SW 1271 (cell line): Measurements from ENCODE around the gene ROR2.

Experiments used
- DNase-seq, 2 experiments: peaks; one replicate each; lab custom pipeline; 2025; lab: John Stamatoyannopoulos, UW

Gene ROR2

DNA sequence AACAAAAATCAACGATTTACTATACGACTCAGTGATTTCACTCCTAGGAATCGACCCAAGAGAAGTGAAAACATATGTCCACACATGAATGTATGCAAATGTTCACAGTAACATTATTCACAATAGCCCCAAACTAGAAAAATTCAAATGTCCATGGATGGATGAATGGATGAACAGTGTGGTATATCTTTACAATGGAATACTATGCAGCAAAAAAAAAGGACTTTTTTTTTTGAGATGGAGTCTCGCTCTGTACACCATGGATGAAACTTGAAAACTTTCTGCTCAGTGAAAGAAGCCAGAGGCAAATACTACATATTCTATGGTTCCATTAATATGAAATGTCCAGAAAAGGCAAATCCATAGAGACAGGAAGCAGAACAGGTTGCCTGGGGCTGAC lies 233.8 kb downstream of the ROR2 start:
- no peak for DNase-seq

DNA sequence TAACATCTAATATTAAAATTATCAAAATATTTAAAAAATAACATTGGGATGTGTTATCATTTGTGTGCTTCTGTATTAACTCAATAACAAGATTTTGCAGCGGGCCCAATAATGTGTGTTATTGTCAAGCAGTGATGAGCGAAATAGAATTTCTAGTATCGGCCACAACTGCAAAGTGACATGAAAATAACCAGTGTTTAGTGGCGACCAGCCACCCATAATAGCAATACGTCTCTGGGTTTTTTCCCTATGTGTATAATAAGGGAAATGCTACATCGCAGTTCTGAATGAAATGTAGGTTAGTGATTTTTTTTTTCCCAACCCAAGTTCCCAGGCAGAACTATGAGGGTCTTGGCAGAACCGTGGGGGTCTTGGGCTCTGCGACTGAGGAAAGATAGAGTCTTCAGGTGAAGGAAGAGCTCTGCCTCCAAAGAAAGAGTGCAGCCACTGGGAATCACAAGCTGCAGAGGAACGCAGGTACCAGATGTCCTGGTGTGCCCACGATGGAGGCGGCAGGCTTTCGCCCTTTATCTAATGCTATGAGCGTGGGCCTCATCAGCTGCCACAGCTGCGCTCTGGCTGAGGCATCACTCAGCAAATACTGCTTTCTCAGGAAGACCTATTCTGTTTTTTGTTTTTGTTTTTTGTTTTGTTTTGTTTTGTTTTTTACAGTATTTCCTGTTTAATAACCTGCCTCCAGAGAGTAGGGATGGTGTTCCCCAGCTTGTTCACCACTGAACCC lies 235.0 kb downstream of the ROR2 start:
- no peak for DNase-seq

DNA sequence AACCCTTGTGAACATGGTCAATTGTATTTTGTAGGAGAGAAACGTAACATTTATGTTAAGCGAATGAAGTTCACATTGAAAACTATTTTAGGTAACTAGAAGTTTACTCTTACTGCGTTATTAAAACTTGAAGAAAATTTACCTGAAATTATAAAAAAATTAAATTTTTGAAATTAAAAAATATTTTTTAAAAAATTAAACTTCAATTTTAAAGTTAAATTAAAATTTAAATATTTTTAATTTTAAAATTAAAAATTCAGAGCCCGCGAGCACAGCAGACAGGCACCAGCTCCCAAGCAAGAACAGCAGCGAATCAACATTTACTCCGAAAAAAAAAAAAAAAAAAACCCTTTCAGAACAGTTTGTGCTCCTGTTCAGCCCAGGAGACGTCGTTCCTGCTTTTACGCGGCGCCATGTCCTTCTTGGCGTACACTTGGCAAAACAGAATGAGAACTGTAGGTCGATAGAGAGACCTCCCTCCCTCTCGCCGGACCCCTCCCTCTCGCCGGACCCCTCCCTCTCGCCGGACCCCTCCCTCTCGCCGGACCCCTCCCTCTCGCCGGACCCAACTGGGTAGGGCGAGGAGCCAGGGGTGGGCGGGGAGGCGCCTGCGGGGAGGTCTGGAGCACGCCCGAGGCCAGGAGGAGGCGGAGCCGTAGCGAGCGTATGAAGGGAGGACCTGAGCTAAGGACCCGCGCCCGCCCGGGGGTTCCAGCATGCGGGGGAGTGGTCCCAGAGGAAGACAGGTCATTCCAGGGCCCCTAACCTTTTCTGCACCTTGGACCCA lies 235.8 kb downstream of the ROR2 start:
- DNase-seq, result peak in 1 of 2 experiments; percentile 63

DNA sequence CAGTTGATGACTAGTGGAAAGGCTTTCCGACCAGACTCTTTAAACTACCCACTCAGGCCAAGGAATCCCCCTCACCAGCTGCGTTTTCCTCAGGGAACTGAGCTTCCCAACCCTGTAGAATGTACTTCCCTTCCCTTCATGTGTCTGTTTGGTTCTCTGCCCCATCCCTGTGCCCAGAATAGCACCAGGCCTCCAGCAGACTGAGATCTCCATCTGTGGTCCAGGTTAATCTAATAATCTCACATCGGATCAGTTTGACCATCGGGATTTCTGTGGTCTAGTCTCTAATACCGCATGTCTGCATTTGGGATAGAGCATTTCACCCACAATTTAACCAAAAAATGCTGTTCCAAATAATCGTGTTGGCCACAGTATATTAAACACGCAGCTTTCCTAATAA lies 237.2 kb downstream of the ROR2 start:
- DNase-seq, result no peak

DNA sequence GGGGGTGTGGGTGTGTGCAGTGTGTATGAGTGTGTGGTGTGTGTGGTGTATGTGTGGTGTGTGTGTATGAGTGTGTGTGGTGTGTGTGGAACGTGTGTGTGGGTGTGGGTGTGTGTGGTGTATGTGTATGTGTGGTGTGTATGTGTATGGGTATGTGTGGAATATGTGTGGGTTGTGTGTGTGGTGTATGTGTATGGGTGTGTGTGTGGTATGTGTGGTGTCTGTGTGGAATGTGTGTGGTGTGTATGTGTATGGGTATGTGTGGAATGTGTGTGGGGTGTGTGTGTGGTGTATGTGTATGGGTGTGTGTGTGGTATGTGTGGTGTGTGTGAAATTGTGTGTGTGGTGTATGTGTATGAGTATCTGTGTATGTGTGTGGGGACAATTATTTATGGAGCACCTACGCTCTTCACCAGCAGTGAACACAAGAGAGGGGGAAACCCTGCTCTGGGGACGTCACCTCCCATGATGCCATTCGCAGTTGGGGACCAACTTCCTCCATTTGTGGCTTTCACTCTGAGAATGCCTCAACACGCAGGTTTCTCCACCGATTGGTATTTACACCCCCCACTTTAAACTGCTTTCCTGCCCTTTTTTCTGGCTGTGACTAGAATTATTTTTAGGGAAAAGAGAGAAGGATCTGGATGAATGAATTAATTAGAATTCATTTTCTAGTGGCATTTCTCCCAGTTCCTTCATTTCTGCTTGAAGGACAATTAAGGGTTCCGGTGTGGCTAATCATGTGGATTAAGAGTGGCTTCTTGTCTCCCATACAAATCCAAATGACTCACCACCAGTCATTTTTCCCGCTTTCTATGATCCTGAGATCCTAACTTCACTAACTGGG lies 238.1 kb downstream of the ROR2 start:
- DNase-seq, result no peak

DNA sequence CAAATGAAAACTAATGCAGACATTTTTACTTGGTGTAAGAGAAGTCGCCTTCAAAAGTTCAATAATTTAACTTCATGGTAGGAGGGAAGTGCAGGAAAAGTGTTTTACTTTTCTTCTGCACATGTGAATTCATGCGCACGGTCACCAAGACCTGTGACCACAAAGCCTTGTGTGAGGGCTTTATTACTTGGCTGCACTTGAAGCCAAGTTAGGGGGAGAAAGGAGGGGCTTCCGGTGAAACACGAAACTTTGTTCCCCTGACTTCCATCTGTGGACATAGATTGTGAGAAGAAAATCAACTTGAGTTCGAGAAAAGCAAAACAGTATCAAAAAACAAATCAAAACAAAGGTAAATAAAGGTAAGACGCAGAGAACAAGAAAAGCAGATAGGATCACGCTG lies 239.9 kb downstream of the ROR2 start:
- no peak for DNase-seq

DNA sequence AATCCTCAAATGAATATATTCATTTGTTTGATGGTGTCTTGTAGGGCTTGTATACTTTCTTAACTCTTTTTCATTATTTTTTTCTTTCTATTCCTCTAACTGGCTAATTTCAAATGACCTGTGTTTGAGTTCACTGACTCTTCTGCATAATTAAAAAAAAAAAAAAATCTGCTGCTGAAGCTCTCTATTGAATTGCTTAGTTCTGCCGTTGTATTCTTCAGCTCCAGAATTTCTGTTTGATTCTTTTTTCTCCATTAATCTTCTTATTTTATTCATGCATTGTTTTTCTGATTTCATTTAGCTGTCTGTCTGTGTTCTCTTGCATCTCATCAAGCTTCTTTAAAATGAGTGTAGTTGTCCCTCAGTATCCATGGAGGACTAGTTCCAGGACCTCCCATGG lies 244.6 kb downstream of the ROR2 start:
- DNase-seq, result no peak

DNA sequence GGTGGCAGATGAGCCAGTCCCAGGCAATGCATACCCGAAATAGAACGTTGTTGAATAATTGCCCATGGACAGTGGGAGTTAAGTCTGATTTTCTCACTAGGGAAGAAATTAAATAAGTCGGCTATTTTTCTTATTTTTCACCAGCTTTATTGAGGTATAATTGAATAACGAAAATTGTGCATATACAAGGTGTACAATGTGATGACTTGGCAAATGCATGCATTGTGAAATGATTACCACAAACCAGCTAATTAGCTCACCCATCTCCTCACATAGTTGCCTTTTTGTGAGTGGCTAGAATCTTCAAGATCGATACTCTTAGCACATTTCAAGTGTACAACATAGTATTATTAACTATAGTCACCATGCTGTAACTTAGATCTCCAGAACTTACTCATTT lies 249.6 kb downstream of the ROR2 start:
- DNase-seq, result no peak

DNA sequence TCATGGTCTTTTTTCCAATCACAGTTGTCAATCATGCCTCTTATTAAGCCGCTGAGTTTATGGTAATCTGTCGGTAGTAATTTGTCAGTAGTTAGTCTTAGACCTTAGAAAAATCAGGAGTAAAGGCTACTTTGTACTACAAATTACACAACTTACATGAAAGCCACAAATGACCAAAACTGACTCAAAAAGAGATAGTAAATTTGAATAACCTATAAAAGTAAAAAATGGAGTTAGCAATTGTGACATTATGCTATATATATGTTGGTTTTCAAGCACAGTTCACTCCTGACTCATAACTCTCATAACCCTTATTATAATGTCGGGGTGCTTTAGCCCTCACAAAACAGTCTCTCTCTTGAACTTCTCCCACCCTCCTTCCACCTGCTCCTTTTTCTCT lies 251.8 kb downstream of the ROR2 start:
- no peak for DNase-seq

DNA sequence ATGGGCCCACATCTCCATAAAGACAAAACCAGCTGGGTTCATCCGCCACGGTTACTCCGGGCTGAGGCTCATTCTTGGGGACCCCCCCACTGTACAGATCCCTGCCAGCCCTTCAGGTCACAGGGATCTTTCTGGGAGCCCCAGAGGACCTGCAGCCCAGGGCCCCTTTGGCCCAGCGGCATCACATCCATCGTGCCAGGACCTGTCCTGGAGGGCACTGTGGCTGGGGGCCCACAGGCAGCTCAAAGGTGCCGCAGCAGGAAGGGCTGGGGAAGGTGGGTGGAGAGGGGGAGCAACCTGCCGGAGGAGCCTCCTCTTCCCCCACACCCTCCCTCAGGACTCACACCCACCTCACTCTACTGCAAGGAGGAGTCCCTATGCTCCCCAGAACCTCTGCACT lies 252.8 kb downstream of the ROR2 start:
- DNase-seq, result no peak

DNA sequence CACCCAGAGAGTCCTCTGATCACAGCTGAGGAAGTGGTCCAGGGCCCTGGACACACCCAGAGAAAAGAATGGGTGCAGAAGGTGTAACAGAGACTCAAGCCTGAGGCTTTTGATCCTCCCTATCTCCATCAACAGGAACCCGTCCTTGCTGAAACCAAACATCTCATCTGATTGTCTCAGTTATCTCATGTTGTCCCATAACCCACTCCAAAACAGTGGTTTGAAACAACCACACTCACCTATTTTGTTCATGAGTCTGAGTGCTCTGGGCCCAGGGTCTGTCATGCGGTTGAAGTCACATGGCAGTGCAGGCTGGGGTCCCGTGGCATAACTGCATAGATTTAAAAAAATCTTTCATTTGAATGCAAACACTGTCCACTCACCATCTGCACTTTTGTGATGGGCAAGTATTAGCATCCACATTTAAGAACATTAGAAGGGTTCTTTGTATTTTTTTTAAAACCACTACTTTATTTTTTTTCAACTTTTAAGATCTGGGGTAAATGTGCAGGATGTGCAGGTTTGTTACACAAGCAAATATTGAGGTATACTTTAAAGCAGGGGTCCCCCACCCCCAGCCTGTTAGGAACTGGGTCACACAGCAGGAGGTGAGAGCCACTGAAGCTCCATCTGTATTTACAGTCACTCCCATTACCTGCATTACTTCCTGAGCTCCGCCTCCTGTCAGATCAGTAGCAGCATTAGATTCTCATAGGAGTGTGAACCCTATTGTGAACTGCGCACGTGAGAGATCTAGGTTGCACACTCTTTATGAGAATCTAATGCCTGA lies 255.8 kb downstream of the ROR2 start:
- no peak for DNase-seq

DNA sequence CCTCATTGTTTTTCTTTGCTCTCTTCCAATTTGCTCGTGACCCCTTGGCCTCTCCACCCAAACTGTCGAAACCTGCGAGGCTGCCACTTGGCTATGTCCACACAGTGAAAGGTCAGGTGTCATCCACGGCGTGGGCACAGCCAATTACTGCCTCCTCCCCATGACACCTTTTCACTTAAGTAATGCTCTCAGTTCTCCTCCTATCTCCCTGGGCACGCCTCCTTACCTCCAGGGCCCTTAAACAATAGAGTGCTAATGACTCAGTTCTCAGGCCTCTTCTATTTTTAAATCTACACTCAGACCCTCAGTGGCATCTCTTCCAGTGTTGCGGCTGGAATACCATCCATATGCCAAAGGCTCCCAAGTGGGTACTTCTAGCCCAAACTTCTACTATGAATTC lies 256.8 kb downstream of the ROR2 start:
- DNase-seq, result no peak

DNA sequence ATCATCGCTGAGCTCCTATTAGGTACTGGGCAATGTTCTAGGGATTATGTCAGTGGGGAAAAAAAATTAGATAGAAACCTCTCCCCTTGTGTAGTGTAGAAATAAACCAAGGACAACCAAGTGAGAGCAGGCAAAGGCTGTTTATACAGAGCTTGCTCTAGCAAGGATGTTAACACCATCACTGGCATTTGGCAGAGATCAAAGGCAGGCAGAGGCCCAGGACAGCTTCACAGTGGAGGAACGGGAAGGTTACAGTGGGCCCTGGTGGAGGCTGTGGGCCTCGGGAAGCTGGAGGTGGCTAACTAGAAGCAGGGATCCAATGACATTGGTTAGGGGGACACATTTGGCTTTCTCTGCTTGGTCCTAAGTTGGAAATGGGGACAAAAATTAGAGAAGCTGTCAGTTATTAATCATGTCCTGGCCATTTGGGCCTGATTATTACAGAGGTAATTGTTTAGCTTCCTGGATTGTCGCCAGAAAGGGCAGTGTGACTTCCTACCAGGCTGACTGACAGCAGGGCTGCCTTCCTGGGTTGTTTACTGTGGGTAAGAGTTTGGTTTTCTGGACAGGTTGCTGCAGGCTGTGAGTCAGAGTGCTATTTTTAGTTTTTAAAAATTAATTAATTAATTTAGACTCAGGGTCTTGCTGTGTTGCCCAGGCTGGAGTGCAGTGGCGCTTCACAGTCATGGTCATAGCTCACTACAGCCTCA lies 259.3 kb downstream of the ROR2 start:
- no peak for DNase-seq

DNA sequence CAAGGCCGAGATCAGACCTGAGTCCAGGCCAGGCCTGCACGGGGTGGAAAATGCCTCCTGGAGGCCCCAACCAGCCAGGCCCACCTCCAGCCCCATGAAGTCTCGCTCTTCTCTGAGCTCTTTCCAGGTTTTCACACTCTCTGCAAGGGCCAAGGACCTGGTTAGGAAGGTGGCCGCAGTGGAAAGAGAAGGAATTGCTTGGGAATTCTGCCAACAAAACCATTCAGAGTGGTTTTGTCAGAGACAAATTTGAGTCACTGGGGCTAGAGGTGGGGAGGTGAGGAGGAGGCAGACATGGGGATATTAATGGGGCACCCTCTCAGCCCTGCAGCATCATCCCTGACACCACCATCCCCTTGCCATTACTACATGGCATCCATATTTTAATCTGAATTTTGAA lies 261.0 kb downstream of the ROR2 start:
- no peak for DNase-seq

DNA sequence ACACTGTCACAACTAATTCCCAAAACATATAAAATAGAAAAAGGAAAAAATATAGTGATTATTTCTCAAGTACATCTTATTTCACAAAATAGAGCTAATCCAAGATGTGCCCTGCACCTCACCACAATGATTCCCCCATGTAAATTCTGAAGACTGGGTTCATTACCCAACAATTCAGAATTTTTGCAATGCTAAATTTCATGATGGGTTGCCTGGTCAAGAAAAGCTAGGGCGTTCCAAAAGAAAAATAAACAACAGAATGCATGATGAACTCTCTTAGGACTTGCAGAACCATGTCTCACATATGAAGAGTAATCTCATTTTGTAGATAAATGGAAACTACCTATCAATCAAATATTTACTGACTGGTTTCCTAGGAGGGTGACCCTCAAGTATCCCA lies 266.8 kb downstream of the ROR2 start:
- DNase-seq, result no peak

DNA sequence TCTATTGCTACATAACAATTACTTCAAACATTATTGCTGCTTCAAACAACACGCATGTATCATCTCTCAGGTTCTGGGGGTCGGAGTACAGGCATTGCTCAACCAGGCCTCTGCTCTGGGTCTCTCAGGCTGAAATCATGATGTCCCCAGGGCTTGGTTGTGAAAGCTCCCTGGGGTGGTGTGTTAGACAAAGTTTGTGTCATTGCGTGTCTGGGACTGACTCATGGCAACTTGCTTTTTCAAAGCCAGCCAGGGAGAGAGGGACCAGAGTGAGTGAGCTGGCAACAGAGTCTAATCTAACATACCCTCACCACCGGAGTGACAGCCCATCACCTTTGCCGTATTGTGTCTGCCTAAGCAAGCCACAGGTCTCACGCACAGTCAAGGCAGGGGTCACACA lies 267.2 kb downstream of the ROR2 start:
- DNase-seq, result no peak

DNA sequence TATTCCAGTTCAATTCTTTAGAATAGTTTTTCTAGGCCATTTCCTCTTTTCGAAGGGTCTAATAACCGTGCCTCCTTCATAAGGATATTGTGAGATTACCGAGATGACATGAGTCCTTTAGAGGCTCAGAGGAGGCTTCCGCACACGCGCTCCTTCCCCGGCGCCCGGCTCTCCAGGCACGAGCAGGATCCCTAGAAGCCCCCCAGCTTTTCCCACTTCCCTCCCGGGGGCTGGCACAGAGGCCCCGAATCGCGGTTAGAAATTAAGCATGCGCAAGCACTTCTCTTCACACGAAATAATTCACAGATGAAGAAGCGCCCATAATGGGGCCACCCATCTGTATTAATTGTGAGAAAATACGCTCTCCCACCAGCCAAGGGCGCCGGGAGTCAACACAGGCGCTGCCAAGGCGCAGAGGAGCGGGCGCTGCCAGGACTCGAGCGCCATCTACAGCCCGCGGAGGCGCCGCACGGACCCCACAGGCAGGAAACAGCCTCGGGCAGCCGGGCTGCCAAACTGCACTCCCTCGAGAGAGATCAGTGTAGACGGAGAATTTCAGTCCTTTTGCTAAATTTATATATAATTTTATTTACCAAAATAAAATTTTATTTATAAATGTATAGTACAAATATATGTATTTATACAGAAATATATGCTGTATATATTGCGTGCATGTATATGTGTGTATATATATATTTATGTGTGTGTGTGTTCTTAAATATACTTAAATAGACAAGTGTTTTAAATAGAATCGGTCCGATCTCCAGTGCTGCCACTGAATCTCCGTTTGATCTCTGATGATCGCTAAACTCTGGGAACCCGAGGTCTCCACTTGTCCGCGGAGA lies 268.3 kb downstream of the ROR2 start:
- DNase-seq, result no peak

DNA sequence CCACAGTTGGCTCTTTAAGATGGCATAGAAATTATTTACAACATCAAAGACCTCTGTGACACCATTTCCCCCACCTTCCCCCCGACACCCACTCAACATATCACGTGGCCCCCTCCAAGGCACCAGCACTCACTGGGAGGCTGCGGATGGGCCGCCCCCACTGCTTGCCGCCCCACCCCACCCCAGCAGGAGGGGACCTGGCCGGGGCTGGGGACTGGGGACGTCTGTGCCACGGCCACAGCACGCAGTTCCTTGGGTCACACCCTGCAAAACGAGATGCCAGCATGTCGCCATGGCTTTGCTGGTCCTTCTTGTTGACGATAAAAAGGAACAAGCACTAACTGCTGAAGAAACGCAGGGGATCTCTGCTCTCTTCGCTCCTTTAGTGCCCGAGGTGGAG lies 269.0 kb downstream of the ROR2 start:
- no peak for DNase-seq

DNA sequence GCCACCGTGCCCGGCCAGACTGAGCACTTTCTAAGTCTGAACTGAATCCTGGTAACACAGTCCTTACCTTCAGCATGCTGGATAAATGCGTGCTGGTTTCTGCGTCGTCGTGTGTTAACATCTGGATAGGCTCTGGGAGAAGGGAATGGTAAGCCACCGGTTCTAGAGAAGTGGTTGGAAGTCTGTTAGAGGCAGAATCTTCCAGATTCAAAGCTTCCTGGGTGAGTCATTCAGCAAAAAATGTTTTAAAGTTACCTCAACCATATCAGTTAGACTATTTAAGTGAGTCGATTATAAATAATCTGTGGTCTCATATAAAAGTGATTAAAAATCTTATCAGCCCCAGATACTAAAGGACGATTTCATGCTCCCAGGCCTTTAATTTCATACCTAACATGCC lies 269.9 kb downstream of the ROR2 start:
- no peak for DNase-seq

DNA sequence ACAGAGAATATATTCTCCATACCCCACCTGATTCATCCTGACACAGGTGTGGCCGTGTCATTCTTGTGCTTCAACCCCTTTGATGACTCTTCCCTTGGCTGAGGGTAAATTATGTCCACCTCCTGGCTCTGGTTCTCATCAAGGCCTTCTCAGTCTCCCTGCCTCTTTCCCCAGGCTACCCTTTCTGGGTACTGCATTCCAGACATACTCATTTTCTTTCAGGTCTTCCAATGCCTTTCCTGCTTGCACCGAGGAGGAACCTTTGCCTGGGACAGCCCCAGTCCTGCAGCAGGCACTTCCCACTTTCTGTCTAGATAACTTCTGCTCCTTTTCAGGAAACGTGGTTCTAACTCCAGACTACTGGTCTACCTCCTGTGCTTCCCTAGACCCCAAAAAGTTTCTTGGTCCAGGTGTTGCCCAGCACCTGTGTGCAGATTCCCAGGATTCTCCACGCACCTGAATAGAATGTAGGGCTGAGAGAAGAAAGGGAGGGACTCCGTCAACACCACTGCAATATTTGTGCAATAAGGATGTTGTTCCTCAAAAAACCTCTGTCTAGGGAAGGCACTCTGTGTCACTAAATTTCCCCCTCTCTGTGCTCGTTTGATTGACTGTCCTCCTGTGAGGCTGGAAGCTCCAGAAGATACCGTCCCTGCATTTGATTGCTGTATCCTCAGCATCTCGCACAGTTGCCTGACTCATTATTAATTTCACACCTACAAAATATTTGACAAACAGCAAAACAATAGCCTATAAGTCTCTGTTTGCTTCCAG lies 271.0 kb downstream of the ROR2 start:
- DNase-seq, result no peak
